BE2C (cell line): Measurements from ENCODE around the gene FCAMR.
"Not testable (repeated sequence)": the region's sequence is repeated elsewhere in the genome, so short reads cannot be mapped to it uniquely, and the experiment has no call there.

Source experiments
- DNase-seq: peaks from one replicate; pipeline ENCODE4 v3.0.0-alpha.2; 2020
- H3K27me3 ChIP-seq: fragments of 250-450 bp; sonication (Bioruptor Pico); 2 replicates; pipeline ENCODE4 v1.5.1; 2020; ENCODE audit warnings: mild to moderate bottlenecking
- H3K36me3 ChIP-seq: fragments of 250-450 bp; sonication (Bioruptor Pico); 2 replicates; pipeline ENCODE4 v1.5.1; 2020; ENCODE audit warnings: mild to moderate bottlenecking
- H3K4me1 ChIP-seq: fragments of 250-450 bp; sonication (Bioruptor Pico); 2 replicates; pipeline ENCODE4 v1.5.1; 2020
- H3K4me3 ChIP-seq: 2 replicates; pipeline ENCODE4 v1.5.1; 2011; ENCODE audit warnings: low read depth, low read length
- H3K9me3 ChIP-seq: fragments of 250-450 bp; sonication (Bioruptor Pico); 2 replicates; pipeline ENCODE4 v1.5.1; 2020
- CTCF ChIP-seq: IDR thresholded peaks from 2 replicates; pipeline ENCODE4 v1.5.1; 2012; ENCODE audit warnings: mild to moderate bottlenecking, low read depth, low read length

FCAMR gene

DNA sequence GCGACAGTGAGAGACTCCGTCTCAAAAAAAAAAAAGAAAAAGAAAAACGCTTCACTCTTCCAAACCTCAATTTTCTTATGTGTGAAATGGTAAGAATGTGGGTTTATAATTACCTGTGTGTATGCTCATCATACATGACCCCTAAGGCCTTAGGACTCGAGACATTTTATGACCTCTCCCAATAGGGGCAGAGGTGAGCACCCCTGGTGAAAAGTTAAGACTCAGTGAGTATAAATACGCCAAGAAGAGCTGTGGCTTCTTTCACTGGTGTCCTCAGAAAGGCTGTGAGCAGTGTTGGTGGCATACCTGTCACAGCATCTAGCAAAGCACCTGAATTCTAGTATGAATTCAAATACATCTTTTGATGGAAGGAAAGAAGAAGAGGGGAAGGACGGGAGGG is 40.7 kb downstream of the FCAMR start:
- Histone ChIP-seq H3K27me3 (no peaks in the 10 kb centered on the region), H3K36me3 (no peaks in the 10 kb centered on the region), H3K9me3 (no peaks in the 10 kb centered on the region), H3K4me1 (no peaks in the 10 kb centered on the region), H3K4me3 (no peak overlapping the region)
- DNase-seq = no peak
- TF ChIP-seq CTCF = no peak

GRCh38 chr1:206926286-206926685 is 44.0 kb downstream of the FCAMR start:
- H3K27me3 ChIP-seq = no peaks in the 10 kb centered on the region
- DNase-seq = no peak
- no peak overlapping the region for H3K4me3 ChIP-seq
- TF ChIP-seq CTCF = no peak
- H3K9me3 ChIP-seq = no peaks in the 10 kb centered on the region
- H3K4me1 ChIP-seq = no peaks in the 10 kb centered on the region
- no peaks in the 10 kb centered on the region for H3K36me3 ChIP-seq

GRCh38 chr1:206925106-206925736 is 45.0 kb downstream of the FCAMR start:
- H3K36me3 ChIP-seq = no peaks in the 10 kb centered on the region
- H3K4me1 ChIP-seq = no peaks in the 10 kb centered on the region
- no peak for DNase-seq

DNA sequence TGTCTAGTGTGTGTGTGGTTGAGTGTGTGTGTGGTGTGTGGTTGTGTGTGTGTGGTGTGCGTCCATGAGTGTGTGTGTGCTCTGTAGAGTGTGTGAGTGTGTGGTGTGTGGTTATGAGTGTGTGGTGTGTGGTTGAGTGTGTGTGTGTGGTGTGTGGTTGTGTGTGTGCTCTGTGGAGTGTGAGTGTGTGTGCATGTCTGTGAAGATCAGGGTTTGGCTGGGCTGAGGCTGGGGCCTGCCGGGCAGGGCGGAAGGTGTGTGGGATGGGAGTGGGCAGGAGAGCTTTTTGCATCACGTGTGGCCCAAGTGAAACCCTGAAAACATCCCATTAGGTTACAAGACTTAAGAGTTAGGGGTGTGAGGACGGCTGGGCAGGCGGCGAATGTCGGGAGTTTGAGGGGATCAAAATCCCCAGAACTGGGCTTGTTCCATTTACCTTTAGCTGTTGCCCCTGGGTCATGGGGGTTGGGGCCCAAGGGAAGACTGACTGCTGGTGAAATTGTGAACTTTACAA is 45.6 kb downstream of the FCAMR start:
- Histone ChIP-seq H3K36me3 (no peaks in the 10 kb centered on the region), H3K9me3 (no peaks in the 10 kb centered on the region), H3K4me1 (no peaks in the 10 kb centered on the region), H3K27me3 (no peaks in the 10 kb centered on the region), H3K4me3 (no peak overlapping the region)
- DNase-seq = no peak
- TF ChIP-seq CTCF = no peak

More at GRCh38 chr1:206925106-206925736, 45.0 kb downstream of the FCAMR start:
- Histone ChIP-seq H3K9me3 (no peaks in the 10 kb centered on the region), H3K27me3 (no peaks in the 10 kb centered on the region), H3K4me3 (no peak overlapping the region)
- TF ChIP-seq CTCF = peak; percentile 16; the same call in 1 of the 2 replicates

GRCh38 chr1:206923961-206924557 is 46.2 kb downstream of the FCAMR start:
- not testable (repeated sequence) for H3K4me1 ChIP-seq, H3K4me3 ChIP-seq, H3K9me3 ChIP-seq, DNase-seq, H3K36me3 ChIP-seq, H3K27me3 ChIP-seq

GRCh38 chr1:206923009-206923960 is 47.0 kb downstream of the FCAMR start:
- Histone ChIP-seq H3K27me3 (no peaks in the 10 kb centered on the region), H3K9me3 (no peaks in the 10 kb centered on the region), H3K4me1 (no peaks in the 10 kb centered on the region), H3K36me3 (no peaks in the 10 kb centered on the region), H3K4me3 (no peak overlapping the region)
- TF ChIP-seq CTCF = no peak
- DNase-seq = no peak
